NCI-H146 treated with DMSO at 0.1 percent for 48 hours (cell line): ENCODE measurements around the gene MOSMO.
"Not testable (repeated sequence)": the region's sequence is repeated elsewhere in the genome, so short reads cannot be mapped to it uniquely, and the experiment has no call there.

Experiments used
- DNase-seq: peaks from one replicate; lab custom pipeline; 2025; ENCODE audit not compliant: unreplicated experiment; lab: John Stamatoyannopoulos, UW

Gene MOSMO

DNA sequence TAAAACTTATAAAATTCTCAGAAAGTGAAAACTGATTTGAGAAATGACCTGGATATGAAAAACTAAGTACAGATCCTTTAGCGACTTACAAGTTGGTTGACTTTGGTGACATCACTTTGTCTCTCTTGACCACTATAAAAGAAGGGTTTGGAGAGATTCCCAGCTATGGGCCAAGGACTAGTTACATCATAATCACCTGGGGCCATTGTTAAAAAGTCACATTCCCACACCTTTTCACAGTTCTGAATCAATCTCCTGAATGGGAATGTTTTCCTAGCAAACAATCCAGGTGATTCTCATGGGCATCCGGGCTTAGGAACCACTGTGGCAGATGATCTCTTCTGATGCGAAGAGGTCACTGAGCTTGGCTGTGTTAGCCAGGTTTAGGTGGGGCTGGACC lies 83.8 kb downstream of the MOSMO start:
- DNase-seq: peak; percentile 34

DNA sequence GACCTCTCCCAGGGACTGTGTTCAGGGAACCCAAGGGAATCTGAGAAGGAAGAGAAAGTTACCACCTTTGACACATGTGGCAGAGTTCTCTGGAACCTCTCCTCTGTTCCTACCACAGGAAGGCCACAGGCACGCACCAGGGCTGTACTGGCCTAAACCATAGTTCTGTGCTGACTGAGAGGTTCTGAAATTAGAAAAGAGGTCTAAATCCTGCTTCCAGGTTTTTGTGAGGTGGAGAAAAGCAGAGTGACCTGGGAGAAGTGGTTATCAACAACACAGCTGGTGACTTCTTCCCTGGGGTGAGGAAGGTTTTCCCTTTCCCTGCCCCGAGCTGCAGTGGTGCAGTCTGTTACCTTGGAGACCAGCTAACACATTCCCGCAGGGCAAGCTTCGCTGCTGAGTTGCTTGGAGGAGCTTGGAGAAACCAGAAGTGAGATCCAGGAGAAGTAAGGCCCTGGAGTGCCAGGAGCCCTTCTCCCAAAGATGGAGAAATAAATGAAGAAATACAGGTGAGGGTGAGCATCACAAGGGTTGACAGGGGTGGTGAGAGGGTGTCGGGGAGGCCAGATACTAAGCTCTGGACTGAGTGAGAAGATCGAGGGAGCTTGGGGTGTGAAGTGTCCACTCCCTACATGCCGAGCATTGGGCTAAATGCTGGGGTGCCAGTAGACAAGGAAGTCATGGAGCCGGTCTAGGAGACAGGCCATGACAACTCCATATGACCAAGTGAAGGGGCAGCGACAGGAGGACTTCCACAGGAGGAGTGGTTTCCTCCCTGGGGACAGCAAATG lies 84.4 kb downstream of the MOSMO start, which contains the start of gene VWA3A:
VWA3A (plus strand) TSS at position 399 of the 791 bp plus-strand sequence; CDS start at position 496, 97 bp downstream.
- DNase-seq: peak; percentile 34

DNA sequence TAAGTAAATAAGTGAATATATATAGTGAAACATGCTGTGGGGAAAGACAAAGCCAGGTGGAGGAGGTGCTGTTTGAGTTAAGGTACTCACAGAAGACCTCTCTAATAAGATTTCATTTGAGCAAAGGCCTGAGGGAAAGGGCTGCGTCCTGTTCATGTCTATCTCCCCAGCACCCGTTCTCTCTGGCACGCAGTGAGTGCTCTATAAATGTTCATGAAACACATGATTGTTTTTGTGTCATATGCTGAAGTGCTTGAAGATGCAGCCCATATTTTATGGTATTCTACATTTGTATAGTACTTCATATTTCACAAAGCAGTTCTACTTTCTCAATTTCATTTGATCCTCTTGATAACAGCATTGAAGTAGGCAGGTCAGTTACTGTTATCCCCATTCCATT lies 85.4 kb downstream of the MOSMO start:
- no peak for DNase-seq

DNA sequence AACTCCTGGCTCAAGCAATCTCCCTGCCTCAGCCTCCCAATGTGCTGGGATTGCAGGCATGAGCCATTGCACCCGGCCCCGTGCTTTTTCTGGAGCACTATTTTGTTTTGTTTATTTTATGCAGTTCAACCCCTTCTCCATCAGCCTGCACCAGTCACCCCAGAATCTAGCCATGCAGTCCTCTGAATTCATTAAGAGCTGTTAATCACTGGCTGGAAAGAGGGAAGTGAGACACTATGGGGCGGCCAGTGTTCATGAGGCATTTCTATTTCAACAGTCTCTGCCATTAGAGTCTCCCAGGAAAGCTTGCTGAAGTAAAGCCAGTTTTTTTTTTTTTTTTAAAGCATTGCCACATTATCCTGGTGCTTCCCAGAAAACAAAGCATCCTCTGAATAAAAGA lies 86.1 kb downstream of the MOSMO start:
- DNase-seq: no peak

DNA sequence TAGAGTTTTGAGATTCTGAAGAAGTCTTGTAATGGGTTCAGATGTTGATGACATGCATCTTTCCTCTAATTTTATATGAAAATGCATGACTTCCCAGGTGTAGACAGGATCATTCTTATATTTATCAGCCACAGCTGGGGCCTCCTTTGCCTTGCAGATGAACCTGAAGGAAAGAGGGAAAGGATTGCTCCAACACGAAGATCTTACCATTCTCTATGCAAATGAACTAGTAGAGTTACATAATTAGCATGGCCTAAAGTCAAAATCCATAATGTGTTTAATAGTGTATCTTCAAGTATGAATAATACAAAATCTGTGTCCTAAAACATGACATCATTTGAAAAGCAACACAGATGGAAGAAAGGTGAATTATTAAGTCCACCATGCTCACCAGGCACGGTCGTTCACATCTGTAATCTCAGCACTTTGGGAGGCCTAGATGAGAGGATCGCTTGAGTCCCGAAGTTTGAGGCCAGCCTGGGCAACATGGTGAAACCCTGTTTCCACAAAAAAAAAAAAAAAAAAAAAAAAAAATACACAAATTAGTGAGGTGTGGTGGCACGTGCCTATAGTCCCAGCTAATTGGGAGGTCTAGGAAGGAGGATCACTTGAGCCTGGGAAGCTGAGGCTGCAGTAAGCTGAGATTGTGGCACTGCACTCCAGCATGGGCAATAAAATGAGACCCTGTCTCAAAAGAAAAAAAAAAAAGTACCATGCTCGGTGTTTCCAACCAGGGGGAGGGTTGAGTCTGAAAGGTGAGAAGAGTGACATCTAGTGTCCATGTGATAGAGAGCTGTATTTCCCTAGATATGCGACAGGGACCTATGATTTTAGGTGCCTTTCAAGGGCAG lies 90.7 kb downstream of the MOSMO start:
- peak; percentile 52 for DNase-seq

DNA sequence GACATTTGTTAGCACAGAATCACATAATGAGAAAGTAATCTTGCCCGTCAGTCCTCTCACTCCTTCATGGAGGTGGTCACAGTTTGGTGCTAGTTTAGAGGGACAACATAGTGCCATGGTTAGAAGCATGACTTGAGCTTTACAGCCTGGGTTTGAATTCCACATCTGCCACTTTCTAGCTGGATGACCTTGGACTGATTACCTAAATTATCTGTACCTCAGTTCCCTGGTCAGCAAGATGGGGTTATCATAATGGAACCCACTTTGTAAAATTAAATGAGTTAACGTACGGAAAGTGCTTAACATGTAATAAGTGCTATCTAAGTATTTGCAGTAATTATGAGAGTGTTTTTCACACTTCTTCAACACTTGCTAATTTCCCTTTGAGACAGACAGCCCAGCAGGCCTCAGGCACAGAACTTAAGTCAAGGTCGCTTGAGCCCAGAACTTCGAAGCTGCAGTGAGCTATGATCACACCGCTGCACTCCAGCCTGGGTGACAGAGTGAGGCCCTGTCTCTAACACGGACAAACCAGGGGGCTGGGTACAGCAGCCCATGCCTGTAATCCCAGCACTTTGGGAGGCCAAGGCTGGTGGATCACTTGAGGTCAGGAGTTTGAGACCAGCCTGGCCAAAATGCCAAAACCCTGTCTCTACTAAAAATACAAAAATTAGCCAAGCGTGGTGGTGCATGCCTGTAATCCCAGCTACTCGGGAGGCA lies 91.5 kb downstream of the MOSMO start:
- DNase-seq: no peak

DNA sequence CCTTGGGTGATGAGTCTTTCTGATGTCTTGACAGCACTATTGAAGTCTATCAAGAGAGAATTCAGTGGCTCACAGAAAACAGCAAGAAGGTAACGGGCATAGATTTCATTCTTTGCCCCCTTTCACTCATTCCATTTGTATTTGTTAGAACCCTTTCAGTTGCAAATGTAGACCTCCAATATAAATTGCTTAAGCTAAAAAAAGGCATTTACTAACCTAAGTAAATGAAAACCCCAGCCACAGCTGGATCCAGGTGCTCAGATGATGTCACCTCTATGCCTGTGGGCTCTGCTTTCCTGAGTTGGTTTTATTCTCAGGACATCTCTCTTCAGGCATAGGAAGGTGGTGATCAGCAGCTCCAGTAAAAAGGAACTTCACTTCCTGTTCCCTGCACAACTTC lies 95.5 kb downstream of the MOSMO start:
- DNase-seq: no peak

DNA sequence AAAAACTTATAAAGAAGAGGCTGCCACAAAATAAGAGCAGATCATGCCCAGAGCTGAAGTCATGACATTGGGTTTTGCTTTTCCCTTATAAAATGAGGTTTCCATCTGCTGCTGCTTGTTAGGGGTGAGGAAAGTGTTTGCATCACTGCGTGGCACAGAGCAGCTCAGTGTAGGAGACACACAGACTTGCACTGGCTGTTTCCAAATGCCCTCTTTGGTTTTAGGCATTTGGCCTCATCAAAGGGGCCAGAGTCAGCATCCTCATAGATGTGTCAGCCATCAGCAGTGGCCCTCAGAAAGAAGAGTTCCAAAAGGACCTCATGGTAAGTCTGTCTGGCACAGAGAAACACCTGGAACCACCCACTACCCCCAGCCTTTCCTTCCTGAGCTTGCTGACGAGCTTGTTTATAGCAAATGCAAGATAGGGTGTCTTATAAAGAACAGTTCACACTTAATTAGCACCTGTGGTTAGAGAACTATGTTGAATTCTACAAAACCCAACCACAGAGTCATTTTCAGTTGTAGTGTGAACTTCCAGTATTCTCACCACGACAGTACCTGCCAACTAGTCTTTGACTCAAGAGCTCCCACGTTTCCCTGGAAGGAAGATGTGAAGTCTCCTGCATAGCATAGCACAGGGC lies 101.5 kb downstream of the MOSMO start:
- no peak for DNase-seq

DNA sequence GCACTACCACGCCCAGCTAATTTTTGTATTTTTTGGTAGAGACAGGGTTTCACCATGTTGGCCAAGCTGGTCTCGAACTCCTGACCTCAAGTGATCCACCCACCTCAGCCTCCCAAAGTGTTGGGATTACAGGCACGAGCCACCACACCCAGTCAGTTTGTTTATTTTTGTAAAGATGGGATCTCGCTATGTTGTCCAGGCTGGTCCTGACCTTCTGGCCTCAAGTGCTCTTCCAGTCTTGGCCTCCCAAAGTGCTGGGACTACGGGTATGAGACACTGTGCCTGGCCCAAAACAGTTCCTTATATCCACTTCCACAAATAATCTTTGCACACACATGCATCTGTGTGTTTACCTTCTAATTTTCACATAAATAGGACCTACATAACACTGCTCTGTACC lies 103.7 kb downstream of the MOSMO start:
- DNase-seq: not testable (repeated sequence)

DNA sequence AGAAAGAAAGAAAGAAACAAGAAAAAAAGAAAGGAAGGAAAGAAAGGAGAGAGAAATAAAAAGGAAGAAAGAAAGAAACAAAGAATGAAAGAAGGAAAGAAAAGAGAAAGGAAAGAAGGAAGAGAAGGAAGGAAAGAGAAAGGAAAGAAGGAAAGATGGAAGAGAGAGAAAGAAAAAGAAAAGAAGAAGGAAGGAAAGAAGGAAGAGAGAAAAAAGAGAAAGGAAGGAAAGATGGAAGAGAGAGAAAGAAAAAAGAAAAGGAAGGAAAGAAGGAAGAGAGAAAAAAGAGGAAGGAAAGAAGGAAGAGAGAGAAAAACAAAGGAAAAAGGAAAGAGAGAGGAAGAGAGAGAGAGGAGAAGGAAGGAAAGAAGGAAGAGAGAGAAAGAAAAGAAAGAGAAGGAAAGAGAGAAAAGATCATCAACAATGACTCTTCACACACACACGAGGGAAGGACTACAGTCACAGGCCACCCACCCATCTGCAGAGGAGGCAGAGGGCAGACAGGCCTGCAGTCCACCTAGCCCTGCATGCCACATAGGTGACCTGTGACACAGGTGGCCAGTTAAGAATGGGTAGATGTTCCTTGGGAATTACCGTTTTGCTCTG lies 108.3 kb downstream of the MOSMO start:
- DNase-seq: no peak

DNA sequence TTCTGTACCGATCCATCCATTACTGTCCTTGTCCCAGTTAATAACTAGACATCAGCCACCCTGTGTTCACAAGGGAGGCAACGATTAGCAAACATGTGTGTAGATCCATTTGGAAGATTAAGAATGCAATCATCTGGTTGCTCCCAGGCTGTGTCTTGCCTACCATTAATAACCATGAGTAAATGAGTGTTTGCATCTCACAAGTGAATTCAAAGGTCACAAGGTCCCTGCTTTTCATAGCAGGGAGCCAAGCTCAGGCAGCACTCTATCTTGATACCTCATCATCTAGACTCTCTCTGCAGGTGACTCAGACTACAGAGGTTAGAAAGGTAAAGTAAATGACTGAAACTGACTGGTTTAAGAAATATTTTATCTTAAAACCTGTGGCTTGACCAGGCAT lies 109.7 kb downstream of the MOSMO start:
- no peak for DNase-seq

DNA sequence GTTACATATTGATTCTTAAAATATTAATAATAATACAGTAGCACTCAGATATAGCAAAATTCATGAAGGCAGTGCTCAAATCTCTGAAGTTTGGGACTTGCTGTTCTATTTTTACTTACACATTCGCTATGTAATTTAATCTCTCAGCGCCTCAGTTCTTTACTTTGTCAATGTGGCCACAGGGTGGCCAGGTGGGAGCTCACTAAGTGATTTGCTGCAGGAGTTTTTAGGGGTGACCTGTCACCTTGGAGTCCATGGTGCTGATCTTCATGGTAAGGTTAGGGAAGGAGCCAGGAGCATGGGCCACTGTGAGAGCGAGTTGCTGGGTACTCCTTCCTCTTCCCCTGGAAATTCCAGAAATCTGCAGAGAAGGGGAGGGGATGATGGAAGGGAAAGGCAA lies 112.5 kb downstream of the MOSMO start:
- no peak for DNase-seq

DNA sequence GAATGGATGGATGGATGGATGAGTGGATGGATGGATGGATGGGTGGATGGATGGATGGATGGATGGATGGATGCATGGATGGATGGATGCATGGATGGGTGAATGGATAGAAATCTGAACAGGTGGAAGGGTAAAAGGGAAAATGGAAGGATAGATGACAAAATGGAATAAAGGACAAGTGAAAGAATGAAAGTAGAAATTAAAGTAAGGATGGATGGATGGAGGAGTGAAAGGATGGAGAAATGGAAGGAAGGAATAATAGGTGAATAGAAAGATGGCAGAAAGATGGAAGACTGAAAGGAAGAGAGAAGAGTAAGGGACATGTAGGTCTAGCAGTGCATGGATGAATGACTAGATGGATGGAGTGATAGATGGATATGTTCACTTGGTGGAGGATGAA lies 114.3 kb downstream of the MOSMO start:
- DNase-seq: no peak

DNA sequence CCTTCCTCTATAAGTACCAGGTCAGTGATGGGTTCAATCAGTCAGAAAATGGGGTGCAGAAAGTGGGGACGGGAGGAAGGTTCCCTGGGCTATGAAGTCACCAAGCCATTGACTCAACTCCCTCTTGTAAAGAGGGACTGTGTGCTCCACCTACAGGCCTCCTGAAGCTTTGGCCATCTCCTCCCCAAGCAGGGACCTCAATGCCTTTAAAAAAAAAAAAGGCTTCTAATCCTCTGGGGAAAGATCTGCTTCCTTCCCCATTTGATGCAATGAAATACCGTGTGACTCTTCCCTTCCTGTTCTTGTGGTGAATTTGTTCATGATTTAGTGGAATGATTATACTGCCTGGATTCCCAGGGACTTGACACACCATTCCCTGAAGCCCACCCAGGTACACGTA lies 115.2 kb downstream of the MOSMO start:
- no peak for DNase-seq

DNA sequence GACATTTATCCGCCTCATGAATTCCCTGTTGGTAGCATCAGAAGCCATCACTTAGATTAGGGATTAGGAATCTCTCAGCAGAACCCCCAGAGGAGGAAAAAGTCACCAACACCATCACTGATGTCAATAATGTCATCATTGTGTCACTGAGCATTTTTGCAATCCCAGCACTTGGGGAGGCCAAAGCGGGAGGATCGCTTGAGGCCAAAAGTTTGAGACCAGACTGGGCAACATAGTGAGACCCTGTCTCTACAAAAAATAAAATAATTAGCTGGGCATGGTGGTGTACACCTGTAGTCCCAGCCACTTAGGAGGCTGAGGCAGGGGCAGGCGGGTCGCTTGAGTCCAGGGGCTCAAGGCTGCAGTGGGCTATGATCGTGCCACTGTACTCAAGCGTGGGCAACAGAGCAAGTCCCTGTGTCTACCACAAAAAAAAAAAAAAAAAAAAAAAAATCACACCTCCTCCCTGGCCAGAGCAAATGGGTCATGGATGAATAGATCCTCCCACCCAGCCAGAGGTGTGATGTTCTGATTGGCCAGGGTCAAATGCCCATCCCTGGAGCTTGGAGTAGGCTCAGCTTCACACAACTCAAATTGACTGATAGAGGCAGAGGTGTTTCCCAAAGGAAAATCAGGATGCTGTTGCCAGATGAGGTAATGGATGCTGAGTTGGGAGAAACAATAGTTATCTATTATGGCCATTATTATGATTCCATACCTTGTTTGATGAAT lies 116.0 kb downstream of the MOSMO start:
- no peak for DNase-seq

DNA sequence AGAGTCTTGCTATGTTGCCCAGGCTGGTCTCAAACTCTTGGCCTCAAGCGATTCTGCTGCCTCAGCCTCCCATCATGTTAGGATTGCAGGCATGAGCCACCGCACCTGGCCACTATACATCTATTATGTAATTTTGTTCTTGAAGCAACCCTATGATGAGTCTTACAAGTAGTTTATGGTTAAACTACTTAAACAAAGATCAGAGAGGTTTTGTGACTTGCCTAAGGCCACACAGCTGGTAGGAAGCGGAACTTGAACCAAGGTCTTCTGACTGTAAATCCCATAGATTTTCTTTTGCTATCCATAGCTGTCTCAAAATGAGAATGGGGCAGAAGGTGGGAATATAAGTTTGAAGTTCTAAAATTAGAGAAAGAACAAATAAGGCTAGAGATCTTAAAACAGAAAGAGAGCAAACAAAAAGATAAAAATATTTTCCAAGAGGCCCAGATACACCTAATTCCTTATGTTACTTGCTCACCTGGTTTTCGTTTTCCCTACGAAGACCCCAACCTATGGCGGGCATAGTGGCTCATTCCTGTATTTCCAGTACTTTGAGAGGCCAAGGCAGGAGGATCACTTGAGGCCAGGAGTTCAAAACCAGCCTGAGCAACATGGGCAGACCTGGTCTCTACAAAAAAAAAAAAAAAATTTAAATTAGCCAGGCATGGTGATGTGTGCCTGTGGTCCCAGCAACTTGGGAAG lies 116.8 kb downstream of the MOSMO start:
- DNase-seq: no peak

DNA sequence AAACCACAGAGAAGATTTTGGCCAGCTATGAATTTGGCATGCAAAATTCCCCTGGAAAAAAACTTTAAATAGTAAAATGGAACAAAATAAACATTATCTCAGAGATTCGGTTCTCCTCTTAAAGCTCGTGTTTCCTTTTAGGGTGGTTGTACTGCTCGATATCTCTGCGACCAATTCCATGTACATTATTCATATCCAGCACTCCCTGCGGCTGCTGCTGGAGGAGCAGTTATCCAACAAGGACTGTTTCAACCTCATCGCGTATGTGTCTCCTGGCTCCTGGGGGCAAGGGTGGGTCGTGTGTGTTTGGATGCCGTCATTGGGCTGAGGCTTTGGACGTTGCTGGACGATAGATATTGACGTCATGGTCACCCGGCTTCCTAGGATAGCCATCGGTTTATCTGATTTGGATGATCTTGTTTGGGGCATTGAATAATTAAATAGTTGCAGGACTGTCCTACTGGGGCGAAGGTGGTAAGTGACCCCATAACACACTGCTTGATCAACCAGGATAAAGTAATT lies 118.2 kb downstream of the MOSMO start:
- DNase-seq: no peak

DNA sequence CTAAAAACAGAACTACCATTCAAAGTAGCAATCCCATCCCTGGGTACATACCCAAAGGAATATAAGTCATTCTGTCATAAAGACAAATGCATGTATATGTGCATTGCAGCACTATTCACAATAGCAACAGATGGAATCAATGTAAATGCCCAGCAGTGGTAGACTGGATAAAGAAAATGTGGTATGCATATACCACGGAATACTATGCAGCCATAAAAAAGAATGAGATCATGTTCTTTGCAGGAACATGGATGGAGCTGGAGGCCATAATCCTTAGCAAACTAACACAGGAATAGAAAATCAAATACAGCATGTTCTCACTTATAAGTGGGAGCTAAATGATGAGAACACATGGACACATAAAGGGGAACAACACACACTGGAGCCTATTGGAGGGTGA lies 120.6 kb downstream of the MOSMO start:
- DNase-seq: not testable (repeated sequence)

DNA sequence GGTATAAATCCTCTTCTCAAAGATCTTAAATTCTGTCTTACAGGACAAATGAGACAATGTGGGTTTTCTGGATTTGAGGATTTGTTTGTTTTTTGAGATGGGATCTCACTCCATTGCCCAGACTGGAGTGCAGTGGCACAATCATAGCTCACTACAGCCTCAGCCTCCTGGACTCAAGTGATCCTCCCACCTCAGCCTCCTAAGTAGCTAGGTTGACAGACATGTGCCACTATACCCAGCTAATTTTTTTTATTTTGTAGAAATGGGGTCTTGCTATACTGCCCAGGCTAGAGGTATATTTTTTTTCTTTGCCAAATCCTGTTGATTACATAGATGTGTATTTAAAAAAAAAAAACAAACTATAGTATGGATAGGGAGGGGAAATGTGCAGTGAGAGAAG lies 122.6 kb downstream of the MOSMO start:
- DNase-seq: no peak
